ENCODE results near the gene ADAMTS2. TPM values are rescaled to one million over a fixed set of nuclear protein-coding genes. Genes with fewer than 3 reads are reported as not detected.

The ADAMTS2 gene
- total and polyA plus RNA-seq, 8 donors = 1.8 to 41.5 (median 11.6) TPM

GRCh38 chr5:179223528-179223927, 121.7 kb downstream of the ADAMTS2 start:
- WGBS, 5 donors = 74 to 88% (median 81%) methylated on average over 14 of the region's 14 CpGs
- no peak for DNase-seq
- Histone ChIP-seq H3K36me3 (no peaks in the 10 kb centered on the region), H3K4me3 (no peak overlapping the region), H3K27me3 (no peaks in the 10 kb centered on the region), H3K27ac (no peak overlapping the region), H3K9me3 (peaks cover 0 to 19% (median 7%) of the 10 kb centered on the region in 4 donors), H3K4me1 (no peaks in the 10 kb centered on the region)
- intact Hi-C loops (cut with DNase I; ENCODE audit: low total_unique reads) = no loop called here
- TF ChIP-seq POLR2A (IDR thresholded peaks at IDR 0.05) (no peak), EP300 (IDR thresholded peaks at IDR 0.05) (no peak), POLR2AphosphoS5 (IDR thresholded peaks at IDR 0.05) (no peak)
- TF ChIP-seq, protein P1, sequence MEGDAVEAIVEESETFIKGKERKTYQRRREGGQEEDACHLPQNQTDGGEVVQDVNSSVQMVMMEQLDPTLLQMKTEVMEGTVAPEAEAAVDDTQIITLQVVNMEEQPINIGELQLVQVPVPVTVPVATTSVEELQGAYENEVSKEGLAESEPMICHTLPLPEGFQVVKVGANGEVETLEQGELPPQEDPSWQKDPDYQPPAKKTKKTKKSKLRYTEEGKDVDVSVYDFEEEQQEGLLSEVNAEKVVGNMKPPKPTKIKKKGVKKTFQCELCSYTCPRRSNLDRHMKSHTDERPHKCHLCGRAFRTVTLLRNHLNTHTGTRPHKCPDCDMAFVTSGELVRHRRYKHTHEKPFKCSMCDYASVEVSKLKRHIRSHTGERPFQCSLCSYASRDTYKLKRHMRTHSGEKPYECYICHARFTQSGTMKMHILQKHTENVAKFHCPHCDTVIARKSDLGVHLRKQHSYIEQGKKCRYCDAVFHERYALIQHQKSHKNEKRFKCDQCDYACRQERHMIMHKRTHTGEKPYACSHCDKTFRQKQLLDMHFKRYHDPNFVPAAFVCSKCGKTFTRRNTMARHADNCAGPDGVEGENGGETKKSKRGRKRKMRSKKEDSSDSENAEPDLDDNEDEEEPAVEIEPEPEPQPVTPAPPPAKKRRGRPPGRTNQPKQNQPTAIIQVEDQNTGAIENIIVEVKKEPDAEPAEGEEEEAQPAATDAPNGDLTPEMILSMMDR (IDR thresholded peaks at IDR 0.05) = no peak

GRCh38 chr5:179222246-179223017, 122.8 kb downstream of the ADAMTS2 start:
- Histone ChIP-seq H3K36me3 (no peaks in the 10 kb centered on the region), H3K27me3 (no peaks in the 10 kb centered on the region), H3K4me1 (no peaks in the 10 kb centered on the region), H3K9me3 (peaks cover 0 to 19% (median 7%) of the 10 kb centered on the region in 4 donors), H3K4me3 (no peak overlapping the region), H3K27ac (no peak overlapping the region)
- no peak for TF ChIP-seq EP300 (IDR thresholded peaks at IDR 0.05)
- TF ChIP-seq, protein P1 (IDR thresholded peaks at IDR 0.05) = no peak
- TF ChIP-seq POLR2A (IDR thresholded peaks at IDR 0.05) = no peak
- TF ChIP-seq POLR2AphosphoS5 (IDR thresholded peaks at IDR 0.05) = no peak
- 64 to 82% (median 79%) methylated on average over 5 to 9 of the region's 9 CpGs for WGBS, 5 donors
- no peak for DNase-seq
- intact Hi-C loops (cut with DNase I; ENCODE audit: low total_unique reads) = no loop called here

- Histone ChIP-seq H3K27me3 (no peaks in the 10 kb centered on the region), H3K4me3 (no peak overlapping the region), H3K4me1 (no peaks in the 10 kb centered on the region), H3K9me3 (peaks cover 0 to 19% (median 7%) of the 10 kb centered on the region in 4 donors), H3K36me3 (no peaks in the 10 kb centered on the region), H3K27ac (no peak overlapping the region)
- TF ChIP-seq POLR2A (IDR thresholded peaks at IDR 0.05) (no peak), EP300 (IDR thresholded peaks at IDR 0.05) (no peak), POLR2AphosphoS5 (IDR thresholded peaks at IDR 0.05) (no peak)
- TF ChIP-seq, protein P1 (IDR thresholded peaks at IDR 0.05) = no peak
- intact Hi-C loops (cut with DNase I; ENCODE audit: low total_unique reads) = no loop called here
- no peak for DNase-seq
- WGBS, 5 donors = 62 to 78% (median 74%) methylated on average over 3 to 6 of the region's 6 CpGs
Observed at GRCh38 chr5:179221877-179222220, 123.4 kb downstream of the ADAMTS2 start.

GRCh38 chr5:179221196-179221876, 123.9 kb downstream of the ADAMTS2 start:
- Histone ChIP-seq H3K4me3 (no peak overlapping the region), H3K27me3 (no peaks in the 10 kb centered on the region), H3K27ac (no peak overlapping the region), H3K9me3 (peaks cover 0 to 19% (median 7%) of the 10 kb centered on the region in 4 donors), H3K4me1 (no peaks in the 10 kb centered on the region), H3K36me3 (no peaks in the 10 kb centered on the region)
- no peak for DNase-seq
- TF ChIP-seq, protein P1 (IDR thresholded peaks at IDR 0.05) = no peak
- TF ChIP-seq POLR2AphosphoS5 (IDR thresholded peaks at IDR 0.05) = no peak
- TF ChIP-seq EP300 (IDR thresholded peaks at IDR 0.05) = no peak
- TF ChIP-seq POLR2A (IDR thresholded peaks at IDR 0.05) = no peak
- WGBS, 5 donors = 85 to 100% (median 89%) methylated on average over 7 to 14 of the region's 14 CpGs
- intact Hi-C loops (cut with DNase I; ENCODE audit: low total_unique reads) = no loop called here
